DOHH2 (cell line): Measurements from ENCODE around the gene TWF2.

Source experiments
- H3F3A ChIP-seq: fragments of 200-600 bp; sonication (generic), shearing (Covaris generic); 2 replicates; pipeline ENCODE4 v1.6.0; 2016; ENCODE audit warnings: antibody characterized with exemption, mild to moderate bottlenecking; ENCODE audit not compliant: control insufficient read depth, insufficient read depth
- H3K27ac ChIP-seq: fragments of 200-600 bp; sonication (generic); 2 replicates; pipeline ENCODE4 v1.5.1; 2014; ENCODE audit warnings: low read depth, mild to moderate bottlenecking, low read length, moderate library complexity
- H3K27me3 ChIP-seq: fragments of 200-600 bp; sonication (generic); 2 replicates; pipeline ENCODE4 v1.6.1; 2014; ENCODE audit warnings: mild to moderate bottlenecking, low read length, mixed read lengths; ENCODE audit not compliant: control insufficient read depth
- H3K36me3 ChIP-seq: fragments of 200-600 bp; sonication (generic); 2 replicates; pipeline ENCODE4 v1.6.1; 2014; ENCODE audit warnings: mild to moderate bottlenecking, low read length, moderate library complexity, mixed read lengths; ENCODE audit not compliant: control insufficient read depth
- H3K4me1 ChIP-seq: fragments of 200-600 bp; sonication (generic); 2 replicates; pipeline ENCODE4 v1.6.1; 2014; ENCODE audit warnings: mild to moderate bottlenecking, low read length, mixed read lengths; ENCODE audit not compliant: control insufficient read depth
- H3K4me2 ChIP-seq: fragments of 200-600 bp; sonication (generic); 2 replicates; pipeline ENCODE4 v1.6.0; 2014; ENCODE audit warnings: mild to moderate bottlenecking, low read length, moderate library complexity
- H3K4me3 ChIP-seq: fragments of 200-600 bp; sonication (generic); 2 replicates; pipeline ENCODE4 v1.5.1; 2014; ENCODE audit warnings: mild to moderate bottlenecking, low read length, mixed read lengths
- H3K79me2 ChIP-seq: fragments of 200-600 bp; sonication (generic); 2 replicates; pipeline ENCODE4 v1.6.1; 2014; ENCODE audit warnings: mild to moderate bottlenecking, low read length, mixed read lengths; ENCODE audit not compliant: control insufficient read depth
- H3K9me2 ChIP-seq: fragments of 200-600 bp; sonication (generic); replicated peaks from 2 replicates; pipeline ENCODE4 v1.6.1; 2014; ENCODE audit warnings: mild to moderate bottlenecking, low read length, mixed read lengths; ENCODE audit not compliant: control insufficient read depth
- H3K9me3 ChIP-seq: fragments of 200-600 bp; sonication (generic); 2 replicates; pipeline ENCODE4 v1.6.1; 2014; ENCODE audit warnings: antibody characterized with exemption, low read length, mixed read lengths; ENCODE audit not compliant: control insufficient read depth, insufficient read depth
- H4K20me1 ChIP-seq: fragments of 200-600 bp; sonication (generic); 2 replicates; pipeline ENCODE4 v1.6.0; 2014; ENCODE audit warnings: low read depth, mild to moderate bottlenecking, antibody characterized with exemption, low read length, moderate library complexity; ENCODE audit not compliant: control insufficient read depth, insufficient read depth
- EZH2phosphoT487 ChIP-seq: fragments of 200-600 bp; sonication (generic); IDR thresholded peaks from 2 replicates; pipeline ENCODE4 v1.6.1; 2017; ENCODE audit warnings: borderline replicate concordance, mild to moderate bottlenecking, antibody characterized with exemption, low read length, moderate library complexity, mixed read lengths
- TF ChIP-seq, protein P1 (sequence below): fragments of 200-600 bp; sonication (generic); IDR thresholded peaks from one replicate; pipeline ENCODE4 v1.5.1; 2014; ENCODE audit warnings: antibody characterized with exemption, mild to moderate bottlenecking, low read depth, low read length; ENCODE audit not compliant: poor library complexity, severe bottlenecking

TWF2 gene

DNA sequence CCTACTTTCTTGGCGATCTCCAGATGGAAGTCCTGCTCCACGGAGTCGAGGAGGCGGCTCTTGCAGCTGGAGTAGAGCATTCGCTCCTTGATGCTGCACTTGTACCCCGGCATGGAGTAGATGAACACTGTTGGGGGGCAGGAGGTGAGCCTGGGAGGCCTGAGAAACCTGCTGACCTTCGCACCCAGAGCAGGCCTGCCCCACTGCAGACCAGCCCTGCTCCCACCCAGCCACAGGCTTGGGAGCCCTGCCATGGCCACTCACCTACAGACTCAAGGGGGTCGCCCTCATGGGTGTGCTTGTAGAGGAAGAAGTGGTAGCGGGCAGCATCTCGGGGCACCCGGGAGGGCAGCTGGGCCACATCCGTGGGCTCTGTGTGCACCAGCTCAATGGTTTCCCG, 9.3 kb downstream of the TWF2 start:
- H3K27me3 ChIP-seq, result no peaks in the 10 kb centered on the region
- peaks cover 8% of the 10 kb centered on the region for H3K79me2 ChIP-seq
- H3K27ac ChIP-seq, result no peak overlapping the region
- TF ChIP-seq, protein P1, sequence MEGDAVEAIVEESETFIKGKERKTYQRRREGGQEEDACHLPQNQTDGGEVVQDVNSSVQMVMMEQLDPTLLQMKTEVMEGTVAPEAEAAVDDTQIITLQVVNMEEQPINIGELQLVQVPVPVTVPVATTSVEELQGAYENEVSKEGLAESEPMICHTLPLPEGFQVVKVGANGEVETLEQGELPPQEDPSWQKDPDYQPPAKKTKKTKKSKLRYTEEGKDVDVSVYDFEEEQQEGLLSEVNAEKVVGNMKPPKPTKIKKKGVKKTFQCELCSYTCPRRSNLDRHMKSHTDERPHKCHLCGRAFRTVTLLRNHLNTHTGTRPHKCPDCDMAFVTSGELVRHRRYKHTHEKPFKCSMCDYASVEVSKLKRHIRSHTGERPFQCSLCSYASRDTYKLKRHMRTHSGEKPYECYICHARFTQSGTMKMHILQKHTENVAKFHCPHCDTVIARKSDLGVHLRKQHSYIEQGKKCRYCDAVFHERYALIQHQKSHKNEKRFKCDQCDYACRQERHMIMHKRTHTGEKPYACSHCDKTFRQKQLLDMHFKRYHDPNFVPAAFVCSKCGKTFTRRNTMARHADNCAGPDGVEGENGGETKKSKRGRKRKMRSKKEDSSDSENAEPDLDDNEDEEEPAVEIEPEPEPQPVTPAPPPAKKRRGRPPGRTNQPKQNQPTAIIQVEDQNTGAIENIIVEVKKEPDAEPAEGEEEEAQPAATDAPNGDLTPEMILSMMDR, result no peak
- no peak for TF ChIP-seq EZH2phosphoT487
- H3K4me3 ChIP-seq, result no peak overlapping the region
- no peaks in the 10 kb centered on the region for H3K9me2 ChIP-seq
- no peaks in the 10 kb centered on the region for H3K9me3 ChIP-seq
- no peaks in the 10 kb centered on the region for H4K20me1 ChIP-seq
- H3K4me2 ChIP-seq, result no peak overlapping the region
- H3K36me3 ChIP-seq, result peaks cover 57% of the 10 kb centered on the region
- peaks cover 33% of the 10 kb centered on the region for H3K4me1 ChIP-seq
- H3F3A ChIP-seq, result peaks cover 16% of the 10 kb centered on the region

DNA sequence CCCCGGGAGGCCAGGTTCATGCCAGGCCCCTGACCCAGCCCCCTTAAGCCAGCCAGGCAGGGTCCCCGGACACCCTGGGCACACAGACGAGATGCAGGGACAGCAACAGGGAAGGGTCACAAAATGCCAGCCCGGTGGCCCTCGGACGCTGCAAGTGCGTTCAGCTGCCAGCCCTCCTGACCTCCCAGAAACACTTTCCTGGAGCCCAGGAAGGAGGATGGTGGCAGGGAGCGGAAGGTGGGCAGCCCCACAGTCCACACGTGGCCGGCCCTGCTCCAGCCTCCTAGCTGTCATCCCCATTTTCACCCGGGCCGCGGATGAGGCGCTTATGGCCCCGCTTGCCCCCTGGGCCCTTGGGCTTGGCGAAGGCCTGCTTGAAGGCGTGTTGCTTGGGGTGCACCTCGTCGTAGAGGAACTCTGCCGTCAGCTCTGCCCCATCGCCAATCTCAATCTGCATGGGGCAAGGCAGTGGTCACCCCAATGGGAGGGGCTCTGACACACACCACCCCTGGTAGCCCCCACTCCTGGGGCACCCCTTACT, 10.1 kb downstream of the TWF2 start:
- TF ChIP-seq, protein P1, result no peak
- no peak for TF ChIP-seq EZH2phosphoT487
- Histone ChIP-seq H3K9me2 (no peaks in the 10 kb centered on the region), H3K36me3 (peaks cover 58% of the 10 kb centered on the region), H3K4me2 (no peak overlapping the region), H4K20me1 (peaks cover 4% of the 10 kb centered on the region; the same call in 1 of the 2 replicates), H3F3A (peaks cover 16% of the 10 kb centered on the region), H3K9me3 (no peaks in the 10 kb centered on the region), H3K4me1 (peaks cover 41% of the 10 kb centered on the region), H3K27me3 (no peaks in the 10 kb centered on the region), H3K79me2 (peaks cover 16% of the 10 kb centered on the region), H3K4me3 (no peak overlapping the region), H3K27ac (no peak overlapping the region)

DNA sequence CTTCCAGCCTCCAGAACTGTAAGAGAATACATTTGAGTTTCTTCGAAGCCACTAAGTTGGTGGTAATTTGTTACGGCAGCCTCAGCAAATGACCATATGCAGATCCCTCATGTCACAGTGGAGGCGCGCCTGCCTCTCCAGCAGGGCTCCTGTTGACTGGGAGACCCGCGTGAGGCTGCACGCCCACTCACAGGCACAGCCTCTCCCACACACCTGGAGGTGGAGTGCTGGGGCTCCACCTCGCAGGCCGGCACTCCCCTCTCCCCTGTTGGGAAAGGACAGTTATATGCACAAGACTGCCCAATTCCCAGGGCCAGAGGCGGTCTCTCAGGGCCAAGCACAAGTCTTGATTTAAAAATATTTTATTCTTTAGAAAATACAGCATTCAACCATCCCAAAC, 10.7 kb downstream of the TWF2 start:
- peaks cover 62% of the 10 kb centered on the region for H3K36me3 ChIP-seq

More for the DNA sequence above, 10.7 kb downstream of the TWF2 start:
- no peaks in the 10 kb centered on the region for H3K9me3 ChIP-seq
- H3K4me2 ChIP-seq, result no peak overlapping the region
- no peak overlapping the region for H3K27ac ChIP-seq
- peaks cover 8% of the 10 kb centered on the region; the same call in 1 of the 2 replicates for H4K20me1 ChIP-seq
- no peaks in the 10 kb centered on the region for H3K9me2 ChIP-seq
- H3F3A ChIP-seq, result peaks cover 16% of the 10 kb centered on the region
- H3K79me2 ChIP-seq, result peaks cover 22% of the 10 kb centered on the region
- peaks cover 43% of the 10 kb centered on the region for H3K4me1 ChIP-seq
- no peaks in the 10 kb centered on the region for H3K27me3 ChIP-seq
- TF ChIP-seq, protein P1, result no peak
- H3K4me3 ChIP-seq, result no peak overlapping the region
